GM19455 (cell line): ENCODE measurements around the gene ADAMTSL2.

Experiments used
- ATAC-seq: cut with Tn5 transposase; IDR thresholded peaks from one replicate; pipeline ENCODE4 v1.9.1; 2021; ENCODE audit not compliant: unreplicated experiment

ADAMTSL2 gene

DNA sequence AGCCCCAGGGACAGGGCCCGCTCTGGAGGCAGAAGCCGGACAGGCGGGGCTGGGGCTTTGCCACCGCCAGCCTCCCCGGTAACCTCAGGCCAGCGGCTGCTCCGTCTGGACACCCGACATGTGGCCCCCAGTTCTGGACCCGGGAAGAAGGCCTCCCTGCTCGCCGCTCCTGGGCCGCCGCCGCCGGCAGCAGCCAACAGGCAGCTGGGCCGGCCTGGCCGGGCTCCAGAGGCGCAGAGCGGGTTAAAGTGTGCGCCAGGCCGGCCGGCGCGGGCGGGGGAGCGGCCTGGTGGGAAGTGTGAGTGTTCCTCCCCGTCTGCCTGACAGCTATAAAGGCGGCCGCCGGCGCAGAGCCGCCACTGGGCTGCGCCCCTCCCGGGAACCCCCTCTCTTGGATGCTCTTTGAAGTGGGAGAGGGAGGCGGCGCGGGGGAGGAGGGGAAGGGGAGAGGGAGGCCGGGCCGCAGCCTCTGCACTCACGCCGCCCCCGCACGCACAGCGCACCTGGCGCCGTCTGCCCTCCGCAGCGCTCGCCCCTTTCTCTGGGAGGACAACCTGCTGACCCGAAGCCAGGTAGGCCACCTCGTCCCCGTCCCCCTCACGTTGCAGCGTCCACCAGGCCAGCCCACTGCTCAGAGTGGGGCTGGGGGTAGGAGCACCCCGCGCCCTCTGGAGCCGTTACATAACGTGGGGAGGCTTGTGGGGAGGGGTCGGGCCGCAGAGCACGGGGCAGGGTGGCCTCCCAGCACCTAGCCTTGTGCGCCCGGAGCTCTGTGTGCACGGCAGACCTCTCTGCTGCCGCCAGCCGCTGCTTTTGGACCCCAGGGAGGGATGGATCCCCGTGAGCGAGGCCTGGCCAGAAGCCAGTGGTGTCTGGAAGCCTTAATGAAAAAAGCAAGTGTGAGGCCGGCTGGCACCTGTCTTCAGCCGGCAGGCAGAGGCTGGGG, at the start of gene ADAMTSL2:
TSS of gene ADAMTSL2 (plus strand) at position 359 of the 946 bp plus-strand sequence. CDS start 2,009 bp downstream, outside the sequence.
- no peak for ATAC-seq

DNA sequence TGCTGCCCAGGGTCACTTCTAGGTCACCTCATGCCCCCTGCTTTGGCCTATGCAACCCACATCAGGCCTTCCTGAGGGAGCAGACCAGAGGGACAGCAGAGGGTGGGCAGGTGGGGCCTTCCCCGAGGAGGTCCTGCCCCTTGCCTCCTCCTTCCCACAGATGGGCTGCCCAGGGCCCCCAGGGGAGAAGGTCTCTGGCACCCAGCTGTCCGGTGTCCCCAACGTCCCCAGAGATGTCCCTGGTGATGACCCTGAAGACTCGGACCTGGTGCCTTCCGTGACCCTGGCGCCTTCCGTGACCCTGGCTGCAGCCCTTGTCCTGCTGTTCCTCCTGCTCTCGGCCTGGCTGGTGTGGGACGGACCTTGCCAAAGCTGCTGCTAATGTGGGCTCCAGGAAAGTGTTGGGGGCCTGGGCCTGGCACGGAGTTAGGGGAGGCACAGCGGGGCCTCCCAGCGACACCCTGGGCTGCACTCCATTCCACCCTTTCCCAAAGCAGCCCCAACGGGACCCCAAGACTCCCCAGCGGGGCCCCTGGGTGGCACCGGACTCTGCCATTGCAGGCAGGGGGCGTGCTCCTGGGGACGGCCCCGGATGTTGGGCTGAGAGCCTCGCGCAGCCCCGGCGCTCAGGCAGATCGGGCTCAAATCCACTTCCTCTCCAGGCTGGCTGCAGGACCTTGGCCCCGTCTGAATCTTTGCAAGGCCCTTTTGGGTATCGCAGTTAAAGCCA, 48.8 kb upstream of the ADAMTSL2 start:
- ATAC-seq, result peak; percentile 17

DNA sequence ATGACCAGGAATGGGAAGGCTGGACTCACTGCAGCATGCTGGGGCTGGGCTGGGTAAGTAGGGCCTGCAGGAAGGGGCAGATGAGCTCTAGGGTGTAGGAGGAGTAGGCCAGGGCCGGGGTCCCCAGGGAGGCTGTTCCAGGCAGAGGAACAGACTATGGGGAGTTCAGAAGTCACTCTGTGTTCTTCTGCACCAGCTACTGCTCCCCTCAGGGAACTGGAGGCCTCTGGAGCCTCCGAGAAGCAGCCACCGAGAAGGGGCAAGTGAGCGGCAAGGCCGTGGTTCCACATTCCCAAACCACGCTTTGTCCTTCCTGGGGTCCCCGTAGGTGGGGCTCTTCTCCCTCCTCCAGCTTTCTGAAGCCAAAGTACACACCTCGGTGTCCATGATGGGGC, 47.2 kb upstream of the ADAMTSL2 start:
- ATAC-seq, result no peak

DNA sequence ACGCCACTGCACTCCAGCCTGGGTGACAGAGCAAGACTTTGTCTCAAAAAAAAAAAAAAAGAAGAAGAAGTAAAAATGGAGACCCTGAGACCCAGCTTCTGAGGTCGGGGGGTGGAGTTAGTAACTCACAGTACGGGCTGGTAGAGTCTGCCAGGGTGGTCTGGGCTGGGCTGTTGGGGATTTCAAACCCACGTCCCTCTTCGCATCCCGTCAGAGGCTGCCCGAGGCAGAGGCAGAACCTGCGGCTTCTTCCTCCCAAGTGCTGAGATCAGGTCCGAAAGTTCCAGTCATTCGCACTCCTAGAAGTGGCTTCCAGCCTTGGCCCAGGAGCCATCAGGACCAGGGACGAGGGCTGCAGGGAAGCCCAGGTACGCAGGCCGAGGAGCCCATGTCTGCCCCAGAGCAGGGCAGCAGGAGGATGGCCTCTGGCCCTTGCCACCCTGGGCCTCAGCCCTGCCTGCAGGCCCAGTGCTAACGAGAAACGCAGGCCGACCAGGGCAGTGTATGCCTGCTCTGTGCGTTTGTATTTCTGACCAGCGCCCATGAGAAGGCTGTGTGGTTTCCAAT, 45.7 kb upstream of the ADAMTSL2 start:
- ATAC-seq, result no peak

DNA sequence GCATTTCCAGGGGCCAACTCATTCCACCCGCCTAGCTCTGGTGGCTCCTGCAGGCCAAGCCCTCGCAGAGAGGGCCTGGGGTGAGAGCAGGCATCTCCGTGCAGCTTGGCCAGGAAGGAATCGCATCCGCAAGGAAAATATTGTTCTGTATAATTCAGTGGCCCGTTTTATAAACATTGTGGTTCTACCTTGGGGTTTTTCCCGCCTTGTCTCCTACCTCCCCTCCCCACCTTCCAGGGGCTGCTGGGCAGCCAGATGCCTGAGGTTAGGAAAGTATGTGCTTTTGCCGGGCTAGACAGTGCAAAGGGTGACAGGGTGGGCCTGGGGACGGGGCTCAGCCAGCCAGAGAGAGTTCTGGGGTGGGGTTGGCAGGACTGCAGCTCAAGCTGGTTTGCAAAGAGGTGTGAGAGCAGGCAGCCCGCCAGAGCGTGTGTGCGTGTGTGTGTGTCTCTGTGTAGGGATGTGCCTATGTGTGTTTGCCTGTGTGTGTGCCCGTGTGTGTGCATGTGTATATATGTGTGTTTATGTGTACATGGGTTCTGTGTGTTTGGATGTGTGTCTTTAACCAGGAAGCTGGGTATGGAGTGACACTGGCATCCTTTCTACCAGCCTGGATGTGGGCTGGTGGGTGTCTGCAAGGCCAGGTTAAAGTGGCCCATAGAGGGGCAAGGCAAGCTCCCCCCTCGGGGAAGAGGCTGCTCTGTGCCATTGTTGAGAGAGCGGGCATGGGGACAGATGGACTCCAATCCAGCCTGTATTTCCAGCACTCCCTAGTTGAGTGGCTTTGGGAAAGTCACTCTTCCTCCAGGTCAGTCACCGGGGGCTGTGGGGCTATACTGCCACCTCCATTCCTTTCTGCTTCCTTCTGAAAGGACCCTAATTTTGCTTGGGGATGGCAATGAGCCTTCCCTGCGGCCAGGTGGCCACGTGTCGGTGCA, 45.0 kb upstream of the ADAMTSL2 start:
- no peak for ATAC-seq

DNA sequence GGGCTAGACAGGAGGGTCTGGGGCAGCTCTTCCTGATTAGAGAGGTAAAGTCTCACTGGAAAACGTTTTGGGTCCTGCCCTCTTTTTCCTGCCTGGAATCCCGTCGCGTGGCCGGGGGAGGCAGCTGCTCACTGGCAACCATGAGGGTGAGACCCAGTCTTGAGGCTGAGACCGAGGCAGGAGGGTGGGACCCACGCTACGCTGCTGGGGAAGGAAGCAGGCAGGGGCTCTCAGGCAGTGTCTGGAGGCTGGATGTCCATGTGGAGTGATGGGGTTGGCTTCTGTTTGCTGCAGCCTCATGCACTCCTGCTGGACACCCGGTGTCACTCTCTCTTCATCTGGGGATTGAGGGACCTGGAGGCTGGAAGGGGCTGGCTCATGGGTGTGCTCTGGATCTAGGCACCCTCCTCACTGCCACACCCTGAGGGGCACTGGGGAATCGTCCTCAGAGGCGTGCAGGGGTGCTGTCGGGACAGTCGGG, 44.3 kb upstream of the ADAMTSL2 start:
- ATAC-seq, result no peak

DNA sequence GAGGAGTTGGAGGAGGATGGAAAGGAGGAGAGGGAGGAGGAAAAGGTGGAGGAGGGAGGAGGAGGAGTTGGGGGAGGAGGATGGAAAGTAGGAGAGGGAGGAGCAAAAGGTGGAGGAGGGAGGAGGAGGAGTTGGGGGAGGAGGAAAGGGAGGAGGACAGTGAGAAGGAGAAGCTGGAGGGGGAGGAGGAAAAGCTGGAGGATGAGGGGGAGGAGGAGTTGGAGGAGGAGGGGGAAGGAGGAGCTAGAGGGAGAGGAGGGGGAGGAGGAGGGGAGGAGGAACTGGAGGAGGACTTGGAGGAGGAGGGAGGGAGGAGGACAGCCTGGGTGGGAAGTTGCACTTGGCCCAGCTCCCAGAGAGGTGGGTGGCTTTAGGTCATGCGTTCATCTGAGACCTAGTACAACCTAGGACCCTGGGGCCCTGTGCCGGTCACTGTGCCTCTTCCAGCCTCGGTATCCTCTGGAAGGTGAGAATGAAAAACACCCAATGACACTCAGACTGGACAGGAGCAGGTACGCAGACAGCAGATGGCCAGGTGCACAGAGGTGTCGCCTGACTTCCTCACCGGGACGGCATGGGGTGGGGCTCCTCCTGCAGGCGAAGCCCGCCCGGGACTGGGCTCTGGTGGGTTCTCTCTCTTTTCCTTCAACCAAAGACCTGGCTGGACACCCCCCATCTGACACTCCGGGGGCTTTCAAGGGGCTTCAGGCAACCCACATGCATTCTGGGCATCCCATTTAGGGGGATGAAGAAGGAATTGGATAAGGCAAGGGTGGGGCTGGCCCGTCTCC, 43.4 kb upstream of the ADAMTSL2 start:
- ATAC-seq, result no peak

DNA sequence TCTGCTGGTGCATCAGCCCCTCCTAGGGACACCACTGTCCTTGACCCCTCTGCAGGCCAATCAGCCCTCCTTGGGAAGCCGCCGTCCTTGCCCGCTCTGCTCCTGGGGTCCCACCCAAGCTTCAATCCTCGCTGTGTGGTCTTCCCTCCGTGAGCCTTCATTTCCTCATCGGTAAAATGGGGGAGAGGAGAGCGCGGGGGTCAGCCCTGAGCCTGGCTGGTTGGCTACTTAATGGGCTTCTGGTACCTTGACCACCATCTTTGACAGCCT, 42.9 kb upstream of the ADAMTSL2 start:
- ATAC-seq, result no peak

DNA sequence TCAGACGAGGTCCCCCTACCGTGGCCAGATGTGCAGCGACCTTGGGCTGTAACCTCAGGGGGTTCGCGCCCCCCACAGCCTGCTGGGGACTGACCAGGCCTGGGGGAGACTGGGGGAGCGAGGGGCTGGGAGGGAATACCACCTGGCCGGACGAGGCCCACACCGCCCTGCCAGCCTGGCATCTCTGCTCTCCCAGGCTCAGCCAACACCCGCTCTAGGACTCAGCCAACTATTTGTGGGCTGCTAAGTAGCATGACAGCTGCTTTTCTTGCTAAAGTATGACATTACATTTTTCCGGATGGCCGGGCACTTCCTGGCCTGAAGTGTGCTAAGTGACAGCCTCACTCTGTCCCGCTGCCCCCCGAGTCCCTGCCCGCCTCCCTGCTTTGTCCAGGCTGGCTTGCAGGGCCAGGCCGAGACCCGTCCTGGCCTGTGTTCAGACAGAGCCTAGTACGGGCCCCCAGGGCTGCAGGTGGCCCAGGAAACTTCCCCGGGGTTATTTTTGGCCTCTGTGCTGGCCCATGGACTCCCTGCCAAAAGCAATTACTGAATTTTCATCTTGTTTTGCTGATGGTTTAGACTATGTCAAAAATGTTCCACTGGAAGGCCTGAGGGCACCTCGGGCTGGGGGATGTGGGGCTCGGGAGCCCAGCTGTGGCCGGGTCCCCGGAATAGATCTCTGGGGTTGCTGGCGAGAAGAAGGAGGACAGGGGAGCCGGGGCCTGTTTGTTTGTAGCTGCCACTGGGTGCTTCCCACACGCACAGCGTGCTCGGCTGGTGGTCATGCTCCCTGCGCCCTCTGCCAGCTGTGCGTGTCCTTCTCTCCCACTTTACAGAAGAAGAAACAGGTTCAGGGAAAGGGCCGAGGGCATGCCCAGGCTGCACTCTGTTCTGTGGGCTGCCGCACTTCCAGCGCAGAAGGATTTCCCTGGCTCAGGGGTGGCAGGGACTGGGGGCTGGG, 42.2 kb upstream of the ADAMTSL2 start:
- ATAC-seq, result no peak

DNA sequence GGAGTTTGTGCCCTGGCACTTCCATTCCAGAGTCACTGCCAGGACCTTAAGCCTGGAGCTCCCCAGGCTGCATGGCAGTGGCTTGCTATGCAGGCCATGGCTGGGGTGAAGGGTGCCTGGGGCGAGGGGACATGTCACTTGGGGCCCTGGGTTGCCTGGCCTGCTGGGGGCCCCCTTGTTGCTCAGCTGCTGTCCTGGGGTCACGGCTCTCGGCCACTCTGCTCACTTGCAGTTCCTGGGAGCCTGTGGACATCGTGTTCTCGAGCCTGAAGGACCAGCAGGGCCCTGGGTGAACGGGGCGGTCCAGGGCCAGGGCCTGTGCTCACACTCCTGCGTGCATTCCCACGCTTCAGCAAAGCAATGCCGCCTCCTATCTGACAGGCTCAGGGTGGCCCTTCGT, 41.1 kb upstream of the ADAMTSL2 start:
- ATAC-seq, result no peak

DNA sequence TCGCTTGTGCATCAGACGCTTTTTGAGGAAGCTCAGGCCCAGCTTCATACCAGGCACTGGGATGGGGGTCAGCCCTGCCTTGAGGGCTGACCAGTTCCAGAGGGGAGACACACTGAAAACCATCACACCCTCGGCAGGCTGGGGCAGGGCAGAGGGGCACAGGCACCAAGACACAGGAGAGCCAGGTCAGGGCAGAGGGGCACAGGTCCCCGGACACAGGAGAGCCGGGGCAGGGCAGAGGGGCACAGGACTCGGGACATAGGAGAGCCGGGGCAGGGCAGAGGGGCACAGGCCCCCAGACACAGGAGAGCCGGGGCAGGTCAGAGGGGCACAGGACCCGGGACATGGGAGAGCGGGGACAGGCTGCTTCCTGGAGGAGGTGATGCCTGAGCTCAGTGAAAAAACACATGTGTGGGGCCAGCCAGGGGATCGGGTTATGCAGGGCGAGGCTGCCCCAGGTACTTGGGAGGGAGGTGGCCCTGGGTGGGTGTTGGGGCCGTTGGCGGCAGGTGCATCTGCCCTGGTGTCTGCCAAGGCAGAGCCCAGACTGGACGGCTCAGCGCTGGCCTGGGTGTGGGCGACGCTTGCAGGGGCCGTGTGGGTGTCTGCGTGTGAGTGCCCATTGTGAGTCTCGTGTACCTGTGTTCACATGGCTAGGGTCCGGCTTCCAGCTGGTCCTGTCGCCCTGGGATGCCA, 40.5 kb upstream of the ADAMTSL2 start:
- no peak for ATAC-seq

DNA sequence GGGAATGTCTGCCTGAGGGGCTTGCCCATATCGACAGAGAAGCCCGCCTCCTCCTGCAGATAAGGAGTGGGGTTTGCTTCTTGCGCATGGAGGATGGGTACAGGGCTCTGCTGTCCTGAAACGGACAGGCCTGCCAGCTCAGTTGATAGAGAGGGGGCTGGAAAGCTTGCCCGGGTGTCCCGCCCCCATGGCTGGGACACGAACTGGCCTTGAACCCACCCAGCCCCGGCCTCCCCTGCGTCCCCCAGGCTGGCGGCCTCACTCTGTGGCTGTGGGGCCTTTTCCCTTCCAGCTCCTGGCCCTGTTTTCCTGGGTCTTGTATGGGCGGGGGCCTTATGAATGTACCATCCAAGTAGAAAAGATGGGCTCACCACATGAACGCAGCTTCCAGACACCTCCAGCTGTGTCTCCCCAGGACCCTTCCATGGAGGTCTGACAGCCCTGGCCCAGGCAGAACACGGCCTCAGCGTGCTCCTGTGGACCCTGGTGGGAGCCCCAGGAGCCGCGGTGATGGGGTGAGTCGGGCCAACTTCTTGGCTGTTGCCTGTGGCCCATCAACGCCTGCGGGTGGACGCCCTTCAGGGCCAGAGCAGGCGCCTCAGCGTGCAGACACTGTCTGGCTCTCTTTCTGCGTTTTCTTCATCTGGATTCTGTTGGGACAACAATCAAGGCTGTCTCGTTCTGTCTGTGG, 39.7 kb upstream of the ADAMTSL2 start:
- ATAC-seq, result no peak

DNA sequence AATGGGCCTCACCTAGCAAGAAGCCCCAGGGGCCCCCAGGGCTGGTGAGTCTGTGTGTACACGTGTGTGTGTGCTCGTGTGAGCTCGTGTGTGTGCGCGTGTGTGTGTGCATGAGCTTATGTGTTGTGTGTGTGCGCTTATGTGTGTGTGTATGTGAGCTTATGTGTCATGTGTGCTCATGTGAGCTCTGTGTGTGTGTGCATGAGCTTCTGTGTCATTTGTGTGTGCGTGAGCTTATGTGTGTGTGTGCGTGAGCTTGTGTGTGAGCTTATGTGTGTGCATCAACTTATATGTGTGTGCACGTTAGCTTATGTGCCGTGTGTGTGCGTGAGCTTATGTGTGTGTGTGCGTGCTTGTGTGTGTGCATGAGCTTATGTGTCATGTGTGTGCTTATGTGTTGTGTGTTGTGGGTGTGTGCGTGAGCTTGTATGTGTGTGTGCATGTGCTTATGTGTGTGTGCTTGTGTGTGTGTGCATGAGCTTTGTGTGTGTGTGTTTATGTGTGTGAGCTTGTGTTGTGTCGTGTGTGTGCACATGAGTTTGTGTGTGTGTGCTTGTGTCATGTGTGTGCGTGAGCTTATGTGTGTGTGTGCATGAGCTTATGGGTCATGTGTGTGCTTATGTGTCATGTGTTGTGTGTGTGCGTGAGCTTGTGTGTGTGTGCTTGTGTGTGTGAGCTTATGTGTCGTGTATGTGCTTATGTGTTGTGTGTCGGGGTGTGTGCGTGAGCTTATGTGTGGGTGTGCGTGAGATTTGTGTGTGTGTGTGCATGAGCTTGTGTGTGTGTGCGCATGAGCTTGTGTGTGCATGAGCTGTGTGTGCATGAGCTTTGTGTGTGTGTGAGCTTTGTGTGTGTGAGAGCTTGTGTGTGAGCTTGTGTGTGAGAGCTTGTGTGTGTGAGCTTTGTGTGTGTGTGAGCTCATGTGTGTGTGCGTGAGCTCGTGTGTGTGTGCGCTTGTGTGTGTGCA, 38.9 kb upstream of the ADAMTSL2 start:
- no peak for ATAC-seq

DNA sequence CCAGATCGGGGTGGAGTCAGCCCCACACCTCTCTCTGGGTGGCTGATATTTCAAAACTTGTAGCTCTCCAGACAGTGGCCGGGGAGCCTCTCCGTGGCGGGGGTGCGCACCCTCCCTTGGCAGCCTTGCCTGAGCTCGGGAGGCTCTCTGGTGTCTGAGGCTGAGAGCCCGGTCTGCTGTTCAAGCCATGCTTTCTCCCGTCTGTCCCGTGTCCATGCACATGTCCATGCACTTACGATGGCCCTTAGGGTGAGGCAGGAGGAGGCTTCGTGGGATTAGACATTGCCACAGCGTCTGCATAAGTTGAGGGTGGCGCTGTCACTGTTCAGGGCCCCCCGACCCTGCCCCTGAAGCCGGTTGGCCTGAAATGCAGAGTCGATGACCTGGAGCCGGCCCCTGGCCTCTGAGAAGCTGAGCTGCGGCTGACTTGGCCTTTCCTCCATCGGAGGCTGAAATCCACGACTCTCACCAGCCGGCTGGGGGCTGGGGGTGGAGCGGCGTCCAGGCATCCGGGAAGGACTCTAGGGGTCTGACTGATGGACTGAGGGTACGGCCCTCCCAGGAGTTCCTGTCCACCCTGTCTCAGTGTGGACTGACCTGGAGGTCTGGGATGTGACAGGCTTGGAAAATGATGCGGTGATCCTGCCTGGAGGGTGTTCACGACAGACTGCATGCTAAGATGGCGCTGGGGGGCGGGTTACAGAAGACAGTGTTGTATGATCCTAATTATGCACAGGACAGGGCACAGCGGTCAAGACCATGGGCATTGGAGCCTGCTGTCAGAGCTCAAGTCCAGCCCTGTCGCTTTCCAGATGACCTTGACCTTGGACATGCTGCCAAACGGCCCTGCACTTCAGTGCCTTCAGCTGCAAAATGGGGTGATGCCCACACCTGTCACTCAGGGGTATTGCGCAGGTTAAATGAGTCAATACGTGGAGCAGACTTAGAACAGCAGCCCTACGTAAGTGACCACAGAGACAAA, 37.4 kb upstream of the ADAMTSL2 start:
- no peak for ATAC-seq

DNA sequence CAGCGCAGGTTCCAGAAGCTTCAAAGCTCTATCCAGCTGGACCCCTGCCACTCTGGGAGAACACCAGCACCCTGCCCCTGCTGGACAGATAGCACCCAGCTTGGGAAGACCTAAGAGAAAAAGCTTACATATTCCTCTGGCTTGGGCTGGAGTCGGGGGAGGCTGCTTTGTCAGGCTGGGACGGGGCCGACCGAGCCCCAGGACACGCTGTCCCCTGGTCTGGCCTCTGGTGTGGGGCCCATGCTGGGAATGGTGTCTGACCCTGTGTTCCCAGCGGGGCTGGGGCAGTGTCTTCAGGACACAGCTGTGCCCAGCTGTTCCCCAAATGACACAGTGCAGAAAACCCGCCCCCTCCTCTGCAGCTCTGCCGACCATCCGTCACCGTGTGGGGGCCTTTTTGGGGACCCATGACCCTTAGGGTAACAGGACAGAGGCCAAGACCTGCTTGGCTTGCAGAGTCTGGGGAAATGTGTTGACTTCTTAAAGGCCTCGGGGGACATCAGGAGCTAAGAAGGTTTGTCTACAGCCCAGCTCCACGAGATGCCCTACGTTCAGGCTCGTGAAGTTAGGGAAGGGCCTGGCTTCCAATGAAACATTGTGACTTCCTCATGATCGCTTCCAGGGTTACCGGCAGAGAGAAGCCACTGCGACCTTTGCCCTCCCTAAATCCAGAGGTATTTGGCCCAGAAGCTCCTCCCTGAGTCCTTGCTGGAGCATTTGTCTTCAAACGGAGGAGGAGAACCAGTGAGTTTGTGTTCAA, 35.2 kb upstream of the ADAMTSL2 start:
- no peak for ATAC-seq
